Activated naive CD4-positive, alpha-beta T cell treated with anti-CD3 and anti-CD28 coated beads, Interleukin-2, amount 50 U/mL, for 72 hours (primary cell): ENCODE data around the gene CCND2. TPM values are rescaled to one million over a fixed set of nuclear protein-coding genes. Genes with fewer than 3 reads are reported as not detected.
A peak's percentile ranks its signal among the peaks of the same experiment; 100 is the strongest.
"Not testable (repeated sequence)": the region's sequence is repeated elsewhere in the genome, so short reads cannot be mapped to it uniquely, and the experiment has no call there.

Source experiments
- ATAC-seq, 2 donors: fragments of 150-1000 bp; cut with Tn5 transposase; 2 replicates each; pipeline ENCODE4 v1.10.0; 2021; ENCODE audit warnings: mild to moderate bottlenecking in 2 of 2, moderate library complexity in 2 of 2
- DNase-seq, 2 donors: peaks; one replicate each; pipeline ENCODE4 v3.0.0; 2021 to 2022; ENCODE audit warnings: low spot score in 2 of 2
- H3K27ac Mint-ChIP-seq, 2 donors: one replicate each; pipeline ENCODE4 v1.8.0; 2022; ENCODE audit warnings: mild to moderate bottlenecking in 2 of 2, mixed read lengths in 2 of 2
- H3K36me3 Mint-ChIP-seq, 2 donors: one replicate each; pipeline ENCODE4 v1.8.0; 2022; ENCODE audit warnings: mixed read lengths in 2 of 2
- H3K9me3 Mint-ChIP-seq, 2 donors: one replicate each; pipeline ENCODE4 v1.8.0; 2022; ENCODE audit warnings: mixed read lengths in 2 of 2
- total RNA-seq, 2 donors: library from RNA; stranded (reverse); gene quantifications; one replicate each; pipeline ENCODE4 v1.2.3, GENCODE V29; 2022

CCND2 gene
- total RNA-seq = 100 to 1,000 TPM; 266 to 571 TPM

DNA sequence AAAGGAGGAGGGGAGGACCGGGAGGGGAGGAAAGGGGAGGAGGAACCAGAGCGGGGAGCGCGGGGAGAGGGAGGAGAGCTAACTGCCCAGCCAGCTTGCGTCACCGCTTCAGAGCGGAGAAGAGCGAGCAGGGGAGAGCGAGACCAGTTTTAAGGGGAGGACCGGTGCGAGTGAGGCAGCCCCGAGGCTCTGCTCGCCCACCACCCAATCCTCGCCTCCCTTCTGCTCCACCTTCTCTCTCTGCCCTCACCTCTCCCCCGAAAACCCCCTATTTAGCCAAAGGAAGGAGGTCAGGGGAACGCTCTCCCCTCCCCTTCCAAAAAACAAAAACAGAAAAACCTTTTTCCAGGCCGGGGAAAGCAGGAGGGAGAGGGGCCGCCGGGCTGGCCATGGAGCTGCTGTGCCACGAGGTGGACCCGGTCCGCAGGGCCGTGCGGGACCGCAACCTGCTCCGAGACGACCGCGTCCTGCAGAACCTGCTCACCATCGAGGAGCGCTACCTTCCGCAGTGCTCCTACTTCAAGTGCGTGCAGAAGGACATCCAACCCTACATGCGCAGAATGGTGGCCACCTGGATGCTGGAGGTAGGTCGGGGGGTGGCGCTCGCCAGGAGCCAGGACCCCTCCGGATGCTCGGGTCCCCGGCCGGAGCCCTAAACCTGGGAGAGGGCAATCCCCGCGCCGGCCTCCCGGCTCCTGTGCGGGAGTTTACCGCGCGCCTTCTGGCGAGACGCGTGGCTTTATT lies at the start of gene CCND2:
Gene CCND2, plus strand, starts transcription at position 111 of the 744 bp plus-strand sequence. Its CDS starts 279 bp downstream, at position 390.
- H3K36me3 Mint-ChIP-seq = peaks cover 53 to 55% of the 10 kb centered on the region in 2 donors
- H3K27ac Mint-ChIP-seq = peak within 1 kb of the TSS; percentile 95 to 98
- ATAC-seq (peak; percentile 22 to 28), DNase-seq (peak; percentile 68 to 79)
- no peaks in the 10 kb centered on the region for H3K9me3 Mint-ChIP-seq

- DNase-seq = no peak
- peaks cover 0 to 4% of the 10 kb centered on the region in 2 donors for H3K9me3 Mint-ChIP-seq
- H3K36me3 Mint-ChIP-seq = peaks cover 0 to 12% of the 10 kb centered on the region in 2 donors
- no peak for ATAC-seq
- H3K27ac Mint-ChIP-seq = no peak overlapping the region
These were observed 49.2 kb upstream of the CCND2 start for GRCh38 chr12:4224206-4224889.

- no peak for DNase-seq
- Mint-ChIP-seq H3K27ac (no peak overlapping the region), H3K9me3 (peaks cover 0 to 4% of the 10 kb centered on the region in 2 donors), H3K36me3 (peaks cover 0 to 12% of the 10 kb centered on the region in 2 donors)
- no peak for ATAC-seq
These were observed 48.0 kb upstream of the CCND2 start for GRCh38 chr12:4225571-4225970.

GRCh38 chr12:4227046-4227445 lies 46.5 kb upstream of the CCND2 start:
- no peak for DNase-seq
- H3K27ac Mint-ChIP-seq = no peak overlapping the region

DNA sequence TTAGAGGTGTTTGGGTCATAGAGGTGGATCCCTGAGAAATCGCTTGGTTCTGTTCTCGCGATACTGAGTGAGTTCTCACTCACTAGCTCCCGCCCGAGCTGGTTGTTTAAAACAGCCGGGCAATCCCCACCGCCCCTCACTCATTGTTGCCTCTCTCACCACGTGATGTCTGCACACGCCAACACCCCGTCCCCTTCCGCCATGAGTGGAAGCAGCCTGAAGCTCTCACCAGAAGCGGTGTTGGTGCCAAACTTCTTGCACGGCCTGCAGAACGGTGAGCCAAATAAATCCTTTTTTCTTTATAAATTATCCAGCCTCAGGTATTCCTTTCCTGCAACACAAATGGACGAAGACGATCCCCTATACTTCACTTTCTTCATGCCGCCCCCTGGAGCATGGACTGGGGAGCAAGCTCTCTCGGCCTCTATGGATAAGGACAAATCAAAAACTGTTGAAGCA lies 45.4 kb upstream of the CCND2 start:
- peaks cover 0 to 2% of the 10 kb centered on the region in 2 donors for H3K36me3 Mint-ChIP-seq
- DNase-seq (no peak), ATAC-seq (no peak)
- no peak overlapping the region for H3K27ac Mint-ChIP-seq
- no peaks in the 10 kb centered on the region for H3K9me3 Mint-ChIP-seq

More at GRCh38 chr12:4227046-4227445, 46.5 kb upstream of the CCND2 start:
- Mint-ChIP-seq H3K9me3 (no peaks in the 10 kb centered on the region), H3K36me3 (peaks cover 0 to 12% of the 10 kb centered on the region in 2 donors)
- ATAC-seq = no peak

DNA sequence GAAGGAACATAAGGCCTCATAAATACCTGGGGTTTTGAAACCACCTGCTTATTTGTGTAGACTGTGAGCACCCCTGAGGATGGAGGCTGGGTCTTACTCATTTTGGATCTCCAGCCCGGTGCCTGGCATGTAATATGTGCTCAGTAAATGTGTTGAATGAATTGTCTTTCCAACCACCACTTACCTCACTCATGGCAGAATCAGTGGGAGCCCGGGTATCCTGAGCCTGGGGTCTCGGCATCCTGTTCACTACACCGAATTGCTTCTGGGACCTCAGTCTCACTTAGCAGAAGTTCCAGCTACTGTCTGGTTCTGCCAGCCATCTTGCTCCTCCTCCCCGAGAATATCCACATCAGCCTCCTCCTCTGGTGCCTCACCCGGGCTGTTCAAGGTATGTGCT lies 43.0 kb upstream of the CCND2 start:
- no peak overlapping the region for H3K27ac Mint-ChIP-seq
- no peak for DNase-seq
- no peak for ATAC-seq
- no peaks in the 10 kb centered on the region for H3K36me3 Mint-ChIP-seq
- H3K9me3 Mint-ChIP-seq = no peaks in the 10 kb centered on the region

- no peak for ATAC-seq
- DNase-seq = no peak
- H3K36me3 Mint-ChIP-seq = peaks cover 33% of the 10 kb centered on the region in 2 donors
- peaks cover 25 to 36% of the 10 kb centered on the region in 2 donors for H3K9me3 Mint-ChIP-seq
- H3K27ac Mint-ChIP-seq = no peak overlapping the region
These were observed 35.0 kb upstream of the CCND2 start for GRCh38 chr12:4238577-4238976.

DNA sequence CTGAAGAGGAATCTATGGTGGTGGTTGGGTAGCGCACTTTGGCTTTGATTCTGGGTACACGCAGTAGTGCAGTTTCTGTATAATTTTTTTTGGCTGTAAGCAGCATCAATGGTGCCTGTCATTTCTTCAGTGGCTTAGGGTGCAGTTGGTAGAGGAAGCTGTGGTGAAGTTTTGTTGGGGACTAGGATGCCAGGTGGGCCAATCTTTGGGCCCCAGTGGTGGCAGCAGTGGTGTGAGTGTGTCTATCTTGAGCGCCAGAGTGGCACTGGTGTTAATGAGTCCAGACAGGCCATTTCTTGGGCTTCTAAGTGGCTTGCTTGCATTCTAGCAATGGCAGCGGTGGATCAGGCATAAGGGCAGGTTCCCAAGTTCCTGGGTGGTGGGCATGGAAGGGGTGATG lies 33.8 kb upstream of the CCND2 start:
- DNase-seq = no peak

GRCh38 chr12:4240161-4240783 lies 33.3 kb upstream of the CCND2 start:
- Mint-ChIP-seq H3K9me3 (peaks cover 25 to 41% of the 10 kb centered on the region in 2 donors), H3K27ac (no peak overlapping the region), H3K36me3 (peaks cover 33 to 39% of the 10 kb centered on the region in 2 donors)
- no peak for DNase-seq
- no peak for ATAC-seq

More for the DNA sequence above, 33.8 kb upstream of the CCND2 start:
- ATAC-seq = no peak
- Mint-ChIP-seq H3K9me3 (peaks cover 25 to 41% of the 10 kb centered on the region in 2 donors), H3K36me3 (peaks cover 33 to 39% of the 10 kb centered on the region in 2 donors), H3K27ac (no peak overlapping the region)

- ATAC-seq (no peak), DNase-seq (no peak)
- Mint-ChIP-seq H3K9me3 (peaks cover 25 to 41% of the 10 kb centered on the region in 2 donors), H3K27ac (no peak overlapping the region), H3K36me3 (peaks cover 33 to 39% of the 10 kb centered on the region in 2 donors)
These were observed 32.6 kb upstream of the CCND2 start for GRCh38 chr12:4240981-4241380.

DNA sequence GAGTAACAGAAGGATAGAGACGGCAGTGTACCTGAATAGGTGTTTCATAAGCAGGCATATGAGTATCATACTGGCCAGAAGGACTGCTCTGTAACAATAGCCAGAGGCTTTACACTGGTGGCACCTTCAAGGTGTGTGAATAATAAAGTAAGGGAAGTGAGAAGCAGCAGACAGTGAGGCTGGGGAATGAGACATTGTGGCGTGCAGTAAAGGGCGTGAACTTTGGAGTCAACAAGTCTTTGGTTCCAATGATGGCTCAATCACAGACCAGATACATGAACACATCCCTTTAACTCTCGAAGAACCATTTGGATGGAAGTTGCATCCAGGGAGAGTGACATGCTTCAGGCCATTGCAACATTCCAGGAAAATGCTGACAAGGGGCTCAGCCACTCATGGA lies 32.0 kb upstream of the CCND2 start:
- Mint-ChIP-seq H3K36me3 (peaks cover 30 to 38% of the 10 kb centered on the region in 2 donors), H3K27ac (no peak overlapping the region), H3K9me3 (peaks cover 25 to 41% of the 10 kb centered on the region in 2 donors)
- DNase-seq (no peak), ATAC-seq (no peak)

DNA sequence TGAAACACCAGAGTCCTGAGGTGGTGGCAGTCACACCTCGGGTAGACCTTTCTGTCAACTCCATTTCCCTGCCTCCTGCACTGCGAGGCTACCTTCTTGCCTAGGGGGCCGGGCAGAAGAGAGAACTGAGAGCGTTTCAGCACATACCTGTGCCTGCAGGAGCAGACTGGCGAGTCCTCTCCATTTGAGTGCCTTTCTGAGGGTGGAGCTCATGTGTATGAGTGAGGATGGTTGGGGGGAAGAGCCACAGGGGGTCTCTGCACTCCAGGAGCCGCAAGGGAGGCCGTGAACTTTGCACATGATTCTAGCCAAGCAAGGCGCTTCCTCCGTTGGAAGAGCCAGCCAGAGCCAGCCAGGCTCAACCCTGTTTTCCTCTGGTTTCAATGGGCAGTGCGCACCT lies 31.0 kb upstream of the CCND2 start:
- Mint-ChIP-seq H3K36me3 (peaks cover 20 to 28% of the 10 kb centered on the region in 2 donors), H3K27ac (no peak overlapping the region), H3K9me3 (peaks cover 18 to 31% of the 10 kb centered on the region in 2 donors)
- no peak for ATAC-seq
- DNase-seq = no peak

DNA sequence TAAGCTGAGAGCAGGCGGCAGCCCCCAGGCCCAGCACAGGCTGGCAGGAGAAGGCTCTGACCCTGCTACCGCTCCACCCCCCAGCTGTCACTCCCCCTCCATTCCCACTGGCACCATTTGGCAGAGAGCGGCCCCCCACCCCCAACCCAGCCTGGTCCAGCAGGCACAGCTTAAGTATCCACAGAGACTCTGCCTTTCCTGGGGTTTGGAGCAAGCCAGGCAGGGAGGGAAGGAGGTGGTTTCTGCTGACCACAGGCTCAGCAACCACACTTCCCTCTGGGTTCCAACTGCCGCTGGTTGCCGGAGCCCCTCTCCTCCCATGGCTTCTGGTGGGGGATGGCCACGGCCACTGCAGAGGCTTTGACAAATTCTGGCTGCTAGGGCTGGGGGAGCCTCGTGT lies 30.5 kb upstream of the CCND2 start:
- H3K9me3 Mint-ChIP-seq = peaks cover 16 to 26% of the 10 kb centered on the region in 2 donors
- no peak for ATAC-seq

DNA sequence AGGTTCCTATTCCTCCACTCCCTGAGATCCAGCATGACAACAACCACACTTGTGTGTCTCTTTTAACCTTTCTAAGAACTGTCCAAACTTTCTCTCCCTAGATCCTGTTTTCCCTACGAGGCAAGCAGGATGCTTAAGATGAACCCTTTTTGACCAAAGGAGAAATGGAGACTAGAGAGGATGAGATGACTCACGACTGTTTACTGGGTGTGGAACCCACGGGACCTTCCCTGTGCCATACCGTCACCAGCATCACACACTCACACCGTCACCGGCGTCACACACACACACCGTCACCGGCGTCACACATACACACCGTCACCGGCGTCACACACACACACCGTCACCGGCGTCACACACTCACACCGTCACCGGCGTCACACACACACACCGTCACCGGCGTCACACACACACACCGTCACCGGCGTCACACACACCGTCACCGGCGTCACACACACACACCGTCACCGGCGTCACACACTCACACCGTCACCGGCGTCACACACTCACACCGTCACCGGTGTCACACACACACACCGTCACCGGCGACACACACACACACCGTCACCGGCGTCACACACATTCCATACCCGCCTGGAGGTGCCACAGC lies 30.0 kb upstream of the CCND2 start:
- not testable (repeated sequence) for ATAC-seq, DNase-seq
- Mint-ChIP-seq H3K9me3 (peaks cover 11 to 21% of the 10 kb centered on the region in 2 donors), H3K27ac (peak overlapping the region in 1 of 2 donors; percentile 32), H3K36me3 (peaks cover 12 to 18% of the 10 kb centered on the region in 2 donors)

More for the DNA sequence above, 30.5 kb upstream of the CCND2 start:
- DNase-seq = no peak
- Mint-ChIP-seq H3K36me3 (peaks cover 17 to 23% of the 10 kb centered on the region in 2 donors), H3K27ac (no peak overlapping the region)

GRCh38 chr12:4244868-4245267 lies 28.7 kb upstream of the CCND2 start:
- ATAC-seq = no peak
- DNase-seq = no peak
- H3K36me3 Mint-ChIP-seq = peaks cover 0 to 10% of the 10 kb centered on the region in 2 donors
- H3K9me3 Mint-ChIP-seq = peaks cover 0 to 10% of the 10 kb centered on the region in 2 donors
- no peak overlapping the region for H3K27ac Mint-ChIP-seq

DNA sequence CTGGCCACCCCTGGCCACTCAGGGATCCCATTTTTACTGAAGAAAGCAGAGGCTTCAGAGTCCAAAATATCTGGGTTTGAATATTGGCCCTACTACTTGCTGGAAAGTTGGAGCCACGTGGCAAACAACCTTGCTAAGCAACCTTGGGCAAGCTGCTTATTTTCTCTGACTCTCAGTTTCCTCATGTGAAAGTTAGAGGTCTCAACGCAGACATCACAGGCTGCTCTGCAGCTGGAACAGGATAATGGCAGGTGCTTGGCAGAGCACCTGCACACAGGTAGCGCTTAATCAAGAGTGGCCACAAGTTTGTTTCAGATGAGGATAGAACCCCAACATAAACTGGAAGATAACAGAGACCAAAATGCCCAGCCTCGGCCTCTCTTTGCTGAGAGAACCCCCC lies 28.1 kb upstream of the CCND2 start:
- peak overlapping the region in 1 of 2 donors; percentile 81 for H3K27ac Mint-ChIP-seq
- H3K36me3 Mint-ChIP-seq = peaks cover 0 to 9% of the 10 kb centered on the region in 2 donors

More for the DNA sequence above, 28.1 kb upstream of the CCND2 start:
- ATAC-seq = no peak
- DNase-seq = no peak
- peaks cover 0 to 10% of the 10 kb centered on the region in 2 donors for H3K9me3 Mint-ChIP-seq
